OCI-LY7 (cell line): ENCODE results near the gene NFE2L3. TPM values are rescaled to one million over a fixed set of nuclear protein-coding genes. Genes with fewer than 3 reads are reported as not detected.

Source experiments
- BruUV-seq: library from RNA; stranded (reverse); fragments of 400-500 nt; replicated peaks from 2 replicates; lab custom pipeline; 2021; lab: Mats Ljungman, UMichigan
- CTCF ChIA-PET: fragments of 300-600 bp; sonication (Branson Sonifier 250); formaldehyde crosslinking; loops from one replicate; lab custom pipeline; 2022; ENCODE audit warnings: antibody characterized with exemption; ENCODE audit not compliant: unreplicated experiment; lab: Charles Lee
- POLR2A ChIA-PET: fragments of 300-600 bp; sonication (Branson Sonifier 250); formaldehyde crosslinking; loops from one replicate; lab custom pipeline; 2022; ENCODE audit warnings: antibody characterized with exemption; lab: Charles Lee
- DNase-seq: peaks from one replicate; pipeline ENCODE4 v3.0.0-alpha.2; 2015; ENCODE audit warnings: low spot score
- H2AFZ ChIP-seq: fragments of 200-600 bp; sonication (generic), shearing (Covaris generic); 2 replicates; pipeline ENCODE4 v1.6.1; 2014; ENCODE audit warnings: mild to moderate bottlenecking, antibody characterized with exemption, low read length, moderate library complexity
- H3K27ac ChIP-seq: fragments of 200-600 bp; sonication (generic); 2 replicates; pipeline ENCODE4 v1.5.1; 2014; ENCODE audit warnings: mixed run types, low read depth, mild to moderate bottlenecking, moderate library complexity, low read length, inconsistent platforms; ENCODE audit not compliant: poor library complexity, severe bottlenecking
- H3K36me3 ChIP-seq: fragments of 200-600 bp; sonication (generic); 2 replicates; pipeline ENCODE4 v1.6.1; 2014; ENCODE audit warnings: mild to moderate bottlenecking, antibody characterized with exemption, low read length, moderate library complexity, mixed read lengths; ENCODE audit not compliant: insufficient read depth
- H3K4me1 ChIP-seq: fragments of 200-600 bp; sonication (generic); 2 replicates; pipeline ENCODE4 v1.5.1; 2014; ENCODE audit warnings: mild to moderate bottlenecking, low read length; ENCODE audit not compliant: insufficient read depth, poor library complexity, severe bottlenecking
- H3K4me2 ChIP-seq: fragments of 200-600 bp; sonication (generic); 2 replicates; pipeline ENCODE4 v1.6.1; 2014; ENCODE audit warnings: mild to moderate bottlenecking, low read length
- H3K4me3 ChIP-seq: fragments of 200-600 bp; sonication (generic); 2 replicates; pipeline ENCODE4 v1.5.1; 2014; ENCODE audit warnings: mild to moderate bottlenecking, low read depth, low read length; ENCODE audit not compliant: poor library complexity, severe bottlenecking
- H3K79me2 ChIP-seq: fragments of 200-600 bp; sonication (generic); 2 replicates; pipeline ENCODE4 v1.6.1; 2016; ENCODE audit warnings: low read depth, mild to moderate bottlenecking, low read length, moderate library complexity, mixed read lengths; ENCODE audit not compliant: insufficient read depth
- H3K9me2 ChIP-seq: fragments of 200-600 bp; sonication (generic); 2 replicates; pipeline ENCODE4 v1.6.1; 2016; ENCODE audit warnings: mild to moderate bottlenecking, low read length, mixed read lengths; ENCODE audit not compliant: insufficient read depth
- H3K9me3 ChIP-seq: fragments of 200-600 bp; sonication (generic); 2 replicates; pipeline ENCODE4 v1.6.1; 2014; ENCODE audit warnings: mild to moderate bottlenecking, mixed run types, low read length, mixed read lengths
- H4K20me1 ChIP-seq: fragments of 200-600 bp; sonication (generic); 2 replicates; pipeline ENCODE4 v1.6.1; 2014; ENCODE audit warnings: mild to moderate bottlenecking, antibody characterized with exemption, low read length, moderate library complexity, mixed read lengths; ENCODE audit not compliant: insufficient read depth
- CTCF ChIP-seq: fragments of 200-600 bp; sonication (generic); conservative IDR thresholded peaks from 2 replicates; pipeline ENCODE4 v1.5.1; 2014; ENCODE audit warnings: mild to moderate bottlenecking, antibody characterized with exemption, low read length, moderate library complexity, mixed read lengths
- EZH2phosphoT487 ChIP-seq: fragments of 200-600 bp; sonication (generic); IDR thresholded peaks from 2 replicates; pipeline ENCODE4 v1.6.1; 2018; ENCODE audit warnings: low read depth, borderline replicate concordance, mild to moderate bottlenecking, mixed run types, antibody characterized with exemption, low read length, moderate library complexity, mixed read lengths
- intact Hi-C: fragments of 100-400 bp; cut with micrococcal nuclease; formaldehyde crosslinking; loops from one replicate; pipeline ENCODE4 v1.10.0; 2022; ENCODE audit not compliant: unreplicated experiment
- total RNA-seq, 2 experiments: library from RNA; depleted of rRNA in 1 of 2; stranded (reverse); fragments of >200 nt in 1 of 2; shearing (Covaris generic) in 1 of 2; gene quantifications; 2 replicates each; pipeline ENCODE4 v1.2.3, GENCODE V29; 2014 to 2022

NFE2L3 gene
- total RNA-seq, 2 experiments from 2014 or later = 10.7 to 12.3 TPM

GRCh38 chr7:26201247-26202018 is 49.4 kb downstream of the NFE2L3 start, which contains the start of gene CBX3:
Gene CBX3, plus strand, starts transcription at chr7:26201745. Its CDS starts 1,254 bp downstream, at chr7:26202999.
- H3K9me3 ChIP-seq = no peaks in the 10 kb centered on the region
- H3K4me1 ChIP-seq = peaks cover 42% of the 10 kb centered on the region
- peaks cover 87% of the 10 kb centered on the region for H3K36me3 ChIP-seq
- peaks cover 90% of the 10 kb centered on the region for H3K79me2 ChIP-seq
- peak within 1 kb of the TSS; percentile 100 for H3K27ac ChIP-seq
- peak; percentile 95 for DNase-seq
- BruUV-seq = no TSS peak
- H4K20me1 ChIP-seq = peaks cover 74% of the 10 kb centered on the region
- ChIA-PET POLR2A (interaction anchor here (0.6 to 2.2 kb wide), 8 partner anchors 9 to 244 kb away, joined by 3 to 9 read pairs (median 4); partner anchors contain the start of gene NFE2L3), CTCF (interaction anchor here (0.5 to 1.0 kb wide), 2 partner anchors 9 to 764 kb away, joined by 3 read pairs; no protein-coding TSS in a partner anchor)
- peak within 1 kb of the TSS; percentile 68; the same call in 1 of the 2 replicates for H2AFZ ChIP-seq
- H3K4me2 ChIP-seq = peak within 1 kb of the TSS; percentile 93
- no peak for TF ChIP-seq EZH2phosphoT487
- no peak for TF ChIP-seq CTCF
- intact Hi-C loops = loop anchor here (1.0 to 5.0 kb wide), 5 partner anchors 91 to 234 kb away; no protein-coding TSS in a partner anchor
- H3K4me3 ChIP-seq = peak within 1 kb of the TSS; percentile 99
- no peaks in the 10 kb centered on the region for H3K9me2 ChIP-seq

GRCh38 chr7:26202019-26202990 is 50.3 kb downstream of the NFE2L3 start:
- DNase-seq = peak; percentile 62
- BruUV-seq = no TSS peak
- peaks cover 38% of the 10 kb centered on the region for H3K4me1 ChIP-seq
- H3K9me2 ChIP-seq = no peaks in the 10 kb centered on the region
- H3K79me2 ChIP-seq = peaks cover 90% of the 10 kb centered on the region
- no peak for TF ChIP-seq CTCF
- no peak for TF ChIP-seq EZH2phosphoT487
- peak overlapping the region; percentile 100 for H3K27ac ChIP-seq
- H2AFZ ChIP-seq = no peak overlapping the region
- H3K9me3 ChIP-seq = no peaks in the 10 kb centered on the region
- H3K36me3 ChIP-seq = peaks cover 87% of the 10 kb centered on the region
- POLR2A ChIA-PET = interaction anchor here (0.6 to 2.2 kb wide), 10 partner anchors 8 to 237 kb away, joined by 3 to 9 read pairs (median 4); partner anchors contain the start of genes NFE2L3 and SNX10
- CTCF ChIA-PET = no interaction called here
- intact Hi-C loops = loop anchor here (5.0 kb wide), 2 partner anchors 165 to 235 kb away; no protein-coding TSS in a partner anchor
- H3K4me3 ChIP-seq = peak overlapping the region; percentile 99
- H4K20me1 ChIP-seq = peaks cover 72% of the 10 kb centered on the region
- H3K4me2 ChIP-seq = peak overlapping the region; percentile 83
